Right ventricle myocardium superior (tissue), 1 donor: Measurements from ENCODE around the gene C3. TPM values are rescaled to one million over a fixed set of nuclear protein-coding genes. Genes with fewer than 3 reads are reported as not detected.
"Not testable (repeated sequence)": the region's sequence is repeated elsewhere in the genome, so short reads cannot be mapped to it uniquely, and the experiment has no call there.

Source experiments
- ATAC-seq: fragments of 200-7000 bp; cut with Tn5 transposase; one replicate; pipeline ENCODE4 v1.9.1; 2020; ENCODE audit warnings: mild to moderate bottlenecking; ENCODE audit not compliant: poor library complexity
- DNase-seq: peaks from one replicate; pipeline ENCODE4 v3.0.0-alpha.2; 2020
- intact Hi-C: fragments of 100-400 bp; cut with DNase I; formaldehyde crosslinking; loops from one replicate; pipeline ENCODE4 v1.11.2; 2022
- total RNA-seq: library from RNA; stranded (reverse); fragmentation: NEBNext Ultra II Directional; extraction: Animal tissue kit (Norgen Biotek cat#: 25700); gene quantifications from one replicate; pipeline ENCODE4 v1.2.1, GENCODE V29; 2021
- donor health status: DM: no; HTN: yes; CAD: no; lungs with severe emphysema.

C3 gene
- total RNA-seq, 1 donor from 2014 or later, result 308 TPM

DNA sequence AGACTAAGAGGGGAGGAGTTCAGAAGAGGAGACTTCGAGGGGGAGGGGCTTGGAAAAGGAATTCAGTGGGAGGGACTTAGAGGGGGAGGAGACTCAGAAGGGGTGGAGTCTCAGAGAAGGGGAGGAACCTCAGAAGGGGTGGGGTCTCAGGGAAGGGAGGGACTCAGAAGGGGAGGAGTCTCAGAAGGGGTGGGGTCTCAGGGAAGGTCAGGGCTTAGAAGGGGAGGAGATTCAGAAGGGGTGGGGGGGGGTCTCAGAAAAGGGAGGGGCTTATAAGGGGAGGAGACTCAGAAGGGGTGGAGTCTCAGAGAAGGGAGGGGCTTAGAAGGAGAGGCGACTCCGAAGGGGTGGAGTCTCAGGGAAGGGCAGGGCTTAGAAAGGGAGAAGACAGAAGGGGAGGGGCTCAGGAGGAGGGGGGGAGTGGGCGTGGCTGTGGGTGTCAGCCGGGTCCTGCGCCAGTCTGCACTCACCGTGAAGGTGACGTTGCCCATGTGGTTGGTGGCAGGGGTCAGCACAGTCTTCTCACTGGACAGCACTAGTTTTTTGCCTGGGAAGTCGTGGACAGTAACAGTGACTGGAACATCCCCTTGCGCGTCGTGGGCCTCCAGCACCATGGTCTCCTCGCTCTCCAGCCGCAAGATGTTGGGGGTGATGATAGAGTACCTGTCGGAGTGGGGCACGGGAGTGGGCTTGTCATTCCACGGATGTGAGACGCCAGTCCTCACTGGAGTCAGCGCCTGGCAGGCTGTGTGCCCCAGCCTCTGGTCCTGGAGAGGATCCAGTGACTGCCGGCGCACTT lies 1.5 kb downstream of the C3 start:
- peak; percentile 17 for ATAC-seq
- intact Hi-C loops, result no loop called here
- peak; percentile 59 for DNase-seq

- DNase-seq (no peak), ATAC-seq (no peak)
- intact Hi-C loops, result no loop called here
Measured at GRCh38 chr19:6718111-6718740, 2.2 kb downstream of the C3 start.

GRCh38 chr19:6717441-6717971 lies 2.9 kb downstream of the C3 start:
- intact Hi-C loops, result no loop called here
- DNase-seq, result no peak
- no peak for ATAC-seq

DNA sequence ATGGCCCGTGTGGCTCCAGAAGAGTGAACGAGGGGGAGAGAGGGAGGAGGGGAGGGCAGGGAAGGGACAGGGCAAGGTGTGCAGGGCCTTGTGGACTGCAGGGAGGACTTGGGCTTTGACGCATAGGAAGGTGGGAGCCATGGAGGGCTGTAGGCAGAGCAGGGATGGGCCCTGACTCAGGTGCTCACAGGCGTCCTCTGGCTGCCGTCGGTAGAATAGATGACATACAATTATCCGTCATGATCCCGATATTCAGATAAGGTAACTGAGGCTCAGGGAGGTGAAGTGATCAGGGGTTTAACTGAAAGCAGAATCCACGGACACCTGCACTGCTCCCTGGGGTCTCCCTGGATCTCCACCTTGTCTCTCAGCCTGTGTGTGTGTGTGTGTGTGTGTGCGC lies 3.4 kb downstream of the C3 start:
- no peak for DNase-seq
- intact Hi-C loops, result no loop called here
- no peak for ATAC-seq

- no peak for ATAC-seq
- no peak for DNase-seq
- intact Hi-C loops, result no loop called here
Measured at GRCh38 chr19:6716610-6716970, 3.9 kb downstream of the C3 start.

- intact Hi-C loops, result no loop called here
- DNase-seq, result no peak
- ATAC-seq, result no peak
Measured at GRCh38 chr19:6714749-6715555, 5.5 kb downstream of the C3 start.

DNA sequence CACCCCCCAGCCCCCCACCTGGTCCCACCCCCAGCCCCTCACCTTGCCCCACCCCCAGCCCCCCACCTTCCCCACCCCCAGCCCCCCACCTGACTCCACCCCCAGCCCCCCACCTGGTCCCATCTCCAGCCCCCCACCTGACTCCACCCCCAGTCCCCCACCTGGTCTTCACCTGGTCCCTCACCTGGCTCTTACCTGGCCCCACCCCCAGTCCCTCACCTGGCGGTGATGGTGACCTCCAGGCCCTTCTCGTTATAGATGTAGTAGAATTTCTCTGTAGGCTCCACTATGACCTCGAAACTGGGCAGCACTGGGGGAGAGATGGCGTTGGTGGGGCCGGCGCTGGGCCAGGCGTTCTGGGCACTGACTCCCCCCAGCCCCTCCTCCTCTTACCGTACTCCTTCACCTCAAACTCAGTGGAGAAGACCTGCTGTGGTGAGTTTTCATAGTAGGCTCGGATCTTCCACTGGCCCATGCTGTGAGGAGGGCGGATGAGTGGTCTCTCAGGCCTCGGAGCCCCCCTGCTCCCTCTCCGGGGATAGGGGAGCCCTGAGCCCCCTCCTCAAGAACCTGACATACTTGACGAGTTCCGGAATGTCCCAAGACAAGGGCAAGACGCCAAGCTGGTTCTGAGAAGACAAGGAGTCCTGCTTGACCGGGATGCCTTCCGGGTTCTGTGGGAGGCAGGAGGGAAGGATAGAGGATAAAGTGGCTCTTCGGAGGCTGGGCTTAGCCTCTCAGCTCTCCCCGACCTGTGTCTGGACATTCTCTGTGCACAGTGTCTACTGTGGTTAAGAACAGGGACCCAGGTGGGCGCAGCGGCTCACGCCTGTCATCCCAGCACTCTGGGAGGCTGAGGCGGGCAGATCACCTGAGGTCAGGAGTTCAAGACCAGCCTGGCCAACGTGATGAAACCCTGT lies 6.4 kb downstream of the C3 start:
- peak; percentile 4 for DNase-seq
- no peak for ATAC-seq
- intact Hi-C loops, result no loop called here

GRCh38 chr19:6712692-6713670 lies 7.5 kb downstream of the C3 start:
- intact Hi-C loops, result no loop called here
- no peak for ATAC-seq
- no peak for DNase-seq

- intact Hi-C loops, result no loop called here
- DNase-seq, result no peak
- ATAC-seq, result no peak
Measured at GRCh38 chr19:6712231-6712630, 8.2 kb downstream of the C3 start.

- ATAC-seq, result no peak
- DNase-seq, result no peak
- intact Hi-C loops, result no loop called here
Measured at GRCh38 chr19:6711605-6712004, 8.8 kb downstream of the C3 start.

- intact Hi-C loops, result no loop called here
- no peak for ATAC-seq
- no peak for DNase-seq
Measured at GRCh38 chr19:6711078-6711361, 9.4 kb downstream of the C3 start.

GRCh38 chr19:6710273-6711077 lies 10.0 kb downstream of the C3 start:
- DNase-seq (no peak), ATAC-seq (no peak)
- intact Hi-C loops, result no loop called here

DNA sequence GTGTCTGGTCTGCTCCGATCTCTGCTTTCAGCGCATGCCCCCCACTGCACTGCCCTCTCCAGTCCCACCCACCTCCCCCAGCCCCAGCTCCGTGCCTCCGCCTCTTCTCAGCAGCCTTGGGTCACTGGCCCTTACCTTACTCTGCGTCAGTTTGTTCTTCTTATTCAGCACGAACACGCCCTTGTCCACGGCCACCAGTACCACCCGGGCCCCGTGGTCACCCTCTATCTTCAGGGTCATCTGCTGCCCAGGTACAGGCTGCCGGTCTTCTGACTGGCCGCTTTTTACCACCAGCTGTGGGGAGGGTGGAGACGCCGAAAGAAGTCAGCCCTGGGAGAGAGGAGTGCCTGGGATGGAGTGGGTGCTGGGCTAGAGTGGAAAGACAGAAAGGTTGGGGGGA lies 10.9 kb downstream of the C3 start:
- intact Hi-C loops, result no loop called here
- ATAC-seq, result no peak
- no peak for DNase-seq

- DNase-seq, intact Hi-C loops, ATAC-seq: not testable (repeated sequence)
Measured at GRCh38 chr19:6708913-6709312, 11.5 kb downstream of the C3 start.

DNA sequence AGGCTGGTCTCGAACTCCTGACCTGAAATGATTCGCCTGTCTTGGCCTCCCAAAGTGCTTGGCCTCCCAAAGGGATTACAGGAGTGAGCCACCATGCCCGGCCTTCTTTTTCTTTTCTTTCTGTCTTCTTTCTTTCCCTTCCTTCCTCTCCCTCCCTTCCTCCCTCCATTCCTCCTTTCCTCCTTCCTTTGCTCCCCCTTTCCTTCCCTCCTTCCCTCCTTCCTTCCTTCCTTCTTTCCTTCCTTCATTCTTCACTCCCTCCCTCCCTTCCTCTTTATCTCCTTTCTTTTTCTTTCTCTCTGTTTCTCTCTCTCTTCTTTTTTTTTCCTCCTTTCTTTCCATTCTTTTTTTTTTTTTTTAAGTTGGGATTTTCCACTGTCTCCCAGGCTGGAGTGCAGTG lies 12.1 kb downstream of the C3 start:
- ATAC-seq (no peak), DNase-seq (no peak)

DNA sequence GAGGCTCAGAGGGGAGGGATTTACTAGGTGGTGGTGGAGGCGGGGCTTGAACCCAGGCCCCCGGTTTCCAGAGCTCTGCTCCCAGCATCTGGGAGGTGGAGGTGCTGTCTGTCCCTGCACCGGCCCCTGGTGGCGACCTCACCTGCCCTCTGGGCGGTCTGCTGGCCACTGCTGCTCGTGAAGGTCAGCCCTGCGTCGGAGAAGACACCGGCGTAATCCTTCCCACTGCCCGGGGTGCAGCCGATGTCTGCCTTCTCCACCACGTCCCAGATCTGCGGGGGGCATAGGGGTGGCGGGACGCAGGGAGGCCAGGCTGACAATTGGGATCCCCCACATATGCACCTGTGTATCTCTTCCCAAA lies 12.8 kb downstream of the C3 start:
- intact Hi-C loops, result no loop called here
- ATAC-seq, result no peak
- no peak for DNase-seq

More for the DNA sequence above, 12.1 kb downstream of the C3 start:
- intact Hi-C loops, result no loop called here
